CD4-positive, alpha-beta T cell treated with Interleukin-4 for 4 hours (primary cell): ENCODE measurements around the gene PLVAP.
A peak's percentile ranks its signal among the peaks of the same experiment; 100 is the strongest.

Source experiments
- DNase-seq: peaks from one replicate; pipeline ENCODE4 v3.0.0-alpha.2; 2020

The PLVAP gene

GRCh38 chr19:17319473-17320238, 57.5 kb downstream of the PLVAP start:
- no peak for DNase-seq

- no peak for DNase-seq
These were observed 58.2 kb downstream of the PLVAP start for GRCh38 chr19:17318966-17319365.

- DNase-seq = no peak
These were observed 63.0 kb downstream of the PLVAP start for GRCh38 chr19:17314007-17314593.

- DNase-seq = no peak
These were observed 64.7 kb downstream of the PLVAP start for GRCh38 chr19:17312189-17313113.

GRCh38 chr19:17311455-17312188, 65.5 kb downstream of the PLVAP start:
- no peak for DNase-seq

- DNase-seq = no peak
These were observed 67.1 kb downstream of the PLVAP start for GRCh38 chr19:17309965-17310461.

GRCh38 chr19:17309198-17309964, 67.8 kb downstream of the PLVAP start, which contains the start of gene DDA1:
Gene DDA1, plus strand, starts transcription at chr19:17309563. Its CDS starts 92 bp downstream, at chr19:17309655.
- DNase-seq = peak; percentile 100

GRCh38 chr19:17307876-17308377, 69.2 kb downstream of the PLVAP start:
- no peak for DNase-seq

- DNase-seq = no peak
These were observed 70.8 kb downstream of the PLVAP start for GRCh38 chr19:17306285-17306714.

- peak; percentile 99 for DNase-seq
These were observed 71.4 kb downstream of the PLVAP start, which contains the start of gene MRPL34 for GRCh38 chr19:17305517-17306284. Gene MRPL34, plus strand, starts transcription at chr19:17305872. Its CDS starts 21 bp downstream, at chr19:17305893.

- no peak for DNase-seq
These were observed 72.0 kb downstream of the PLVAP start for GRCh38 chr19:17305216-17305516.

GRCh38 chr19:17304386-17305215, 72.5 kb downstream of the PLVAP start:
- no peak for DNase-seq

- no peak for DNase-seq
These were observed 73.2 kb downstream of the PLVAP start for GRCh38 chr19:17303940-17304267.

- DNase-seq = peak; percentile 92
These were observed 73.8 kb downstream of the PLVAP start, which contains the start of gene ABHD8 for GRCh38 chr19:17303167-17303939. Gene ABHD8, minus strand, starts transcription at chr19:17303425. Its CDS starts 1,809 bp downstream, at chr19:17301616.

GRCh38 chr19:17302391-17303166, 74.6 kb downstream of the PLVAP start:
- no peak for DNase-seq
